Measurements from ENCODE around the gene OR2D3.
"Not testable (repeated sequence)": the region's sequence is repeated elsewhere in the genome, so short reads cannot be mapped to it uniquely, and the experiment has no call there.

GRCh38 chr11:6904804-6905203 is 16.0 kb upstream of the OR2D3 start:
- not testable (repeated sequence) for TF ChIP-seq CTCF (IDR thresholded peaks at IDR 0.05 in 8 of 11, conservative IDR thresholded peaks at IDR 0.05 in 3 of 11); POLR2A (IDR thresholded peaks at IDR 0.05); POLR2AphosphoS5 (IDR thresholded peaks at IDR 0.05)

All from spleen (tissue), 7 donors.